Activated T-cell treated with anti-CD3 and anti-CD28 coated beads, Interleukin-2, amount 50 U/mL, for 48 hours (primary cell): Measurements from ENCODE around the gene MYBPC3.
"Not testable (repeated sequence)": the region's sequence is repeated elsewhere in the genome, so short reads cannot be mapped to it uniquely, and the experiment has no call there.

ENCODE experiments used
- DNase-seq, 2 experiments: peaks; one replicate each; pipeline ENCODE4 v3.0.0-alpha.2; 2020

MYBPC3 gene

DNA sequence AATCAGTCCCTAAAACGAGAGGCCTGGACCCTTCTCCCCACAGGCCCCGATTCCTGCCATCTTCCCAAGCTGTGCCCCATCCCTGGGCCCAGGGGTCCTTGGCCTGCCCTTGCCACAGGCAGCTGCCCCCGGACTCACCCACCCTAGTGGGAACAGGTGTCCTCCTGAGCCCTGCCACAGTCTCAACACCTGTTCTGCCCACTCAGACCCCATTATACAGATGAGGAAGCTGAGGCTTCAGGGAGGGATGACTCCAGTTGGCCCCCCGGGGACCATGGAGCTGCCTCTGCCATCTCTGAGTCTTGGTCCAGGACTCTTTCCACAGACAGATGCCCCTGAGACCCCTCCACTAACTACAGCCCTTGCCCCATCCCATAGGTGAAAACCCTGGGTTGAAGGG lies 15.9 kb downstream of the MYBPC3 start:
- no peak for DNase-seq

GRCh38 chr11:47335733-47336132 lies 16.8 kb downstream of the MYBPC3 start:
- DNase-seq = no peak

GRCh38 chr11:47334699-47335411 lies 17.6 kb downstream of the MYBPC3 start:
- DNase-seq = not testable (repeated sequence)

DNA sequence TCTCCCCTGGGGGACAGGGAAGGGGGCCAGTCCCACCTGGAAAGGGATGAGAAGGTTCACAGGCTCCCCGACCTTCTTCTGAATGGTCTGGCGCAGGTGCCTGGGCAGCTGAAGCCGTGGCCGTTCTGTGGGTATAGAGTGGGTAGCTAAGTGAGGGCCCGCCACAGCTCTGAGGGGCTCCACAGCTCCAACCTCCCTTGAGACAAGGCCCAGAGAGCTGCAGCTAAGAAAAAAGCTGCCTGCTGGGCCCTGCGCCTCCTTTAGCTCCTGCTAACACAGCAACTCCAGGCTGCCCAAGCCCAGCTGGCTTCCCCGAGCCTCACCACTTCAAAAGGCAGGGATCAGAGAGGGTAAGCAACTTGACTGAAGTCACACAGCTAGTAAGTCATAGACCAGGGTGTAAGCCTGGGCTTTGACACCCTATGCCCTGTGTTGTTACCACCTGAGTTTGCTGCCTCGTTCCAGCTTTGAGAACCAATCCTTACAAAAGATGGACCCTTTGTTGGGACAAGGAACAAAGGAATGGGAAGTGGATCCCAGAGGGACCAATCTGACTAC lies 18.5 kb downstream of the MYBPC3 start:
- DNase-seq = no peak

DNA sequence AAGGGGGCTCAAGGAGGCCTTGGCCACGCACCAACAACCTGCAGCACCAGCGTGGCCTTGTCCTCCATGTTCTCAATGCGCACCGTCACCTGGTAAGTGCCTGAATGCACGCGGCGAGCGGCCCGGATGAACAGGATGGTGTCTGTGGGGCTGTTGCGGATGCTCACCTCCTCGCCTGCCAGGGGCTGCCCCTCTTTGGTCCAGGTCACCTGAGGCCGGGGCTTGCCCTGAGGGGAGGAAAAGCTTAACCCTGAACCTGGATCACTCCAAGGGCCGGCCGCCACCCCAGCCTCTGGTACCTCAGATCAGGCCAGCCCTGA lies 19.0 kb downstream of the MYBPC3 start:
- DNase-seq = no peak

DNA sequence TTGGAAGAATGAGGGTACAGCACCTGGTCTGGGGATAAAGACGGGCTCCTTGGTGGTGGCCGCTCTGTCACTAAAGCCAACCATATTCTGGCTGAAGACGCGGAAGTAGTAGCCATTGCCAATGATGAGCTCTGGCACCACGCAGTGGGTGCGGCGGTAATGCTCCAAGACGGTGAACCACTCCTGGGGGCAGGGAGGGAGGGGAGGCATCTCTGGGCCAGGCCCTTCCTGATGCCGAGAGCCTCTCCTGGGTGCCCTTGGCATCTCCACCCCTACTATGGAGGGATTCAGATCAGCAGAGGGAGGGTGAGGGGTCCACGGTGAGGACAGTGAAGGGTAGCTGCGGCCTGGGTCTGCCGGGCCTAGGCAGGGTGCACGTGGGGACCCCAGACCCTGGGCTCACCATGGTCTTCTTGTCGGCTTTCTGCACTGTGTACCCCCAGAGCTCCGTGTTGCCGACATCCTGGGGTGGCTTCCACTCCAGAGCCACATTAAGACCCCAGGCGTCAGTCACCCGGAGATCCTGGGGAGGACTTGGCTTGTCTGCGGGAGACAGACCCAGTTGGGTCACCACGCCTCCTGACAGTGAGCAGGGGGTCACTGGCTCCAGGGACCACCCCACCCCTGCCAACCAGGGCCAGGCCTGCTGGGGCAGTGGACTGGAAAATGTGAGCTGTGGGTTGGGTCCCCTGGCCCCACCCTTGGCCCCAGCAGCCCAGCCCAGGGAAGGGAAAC lies 19.5 kb downstream of the MYBPC3 start:
- no peak for DNase-seq

DNA sequence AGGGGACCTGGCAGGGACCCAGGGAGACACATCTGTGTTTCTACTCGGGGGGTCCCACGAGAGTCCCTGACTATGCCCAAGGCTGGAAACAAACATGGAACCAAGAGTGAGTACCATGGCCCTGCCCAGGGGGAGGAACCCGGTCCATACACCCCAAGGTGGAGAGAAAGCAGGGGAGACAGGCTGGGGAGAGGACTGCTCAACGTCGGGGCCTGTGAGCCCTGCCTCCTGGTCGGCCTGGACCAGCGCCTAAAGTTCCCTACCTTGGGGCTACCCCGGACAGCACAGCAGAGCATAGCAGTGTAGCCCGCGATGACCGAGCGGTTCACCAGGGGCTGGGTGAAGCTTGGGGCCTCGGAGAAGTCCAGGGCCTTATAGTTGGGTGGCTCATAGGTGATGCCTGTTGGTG lies 20.2 kb downstream of the MYBPC3 start:
- no peak for DNase-seq

GRCh38 chr11:47331454-47332302 lies 20.8 kb downstream of the MYBPC3 start:
- no peak for DNase-seq

GRCh38 chr11:47329987-47330931 lies 22.2 kb downstream of the MYBPC3 start:
- DNase-seq = no peak

DNA sequence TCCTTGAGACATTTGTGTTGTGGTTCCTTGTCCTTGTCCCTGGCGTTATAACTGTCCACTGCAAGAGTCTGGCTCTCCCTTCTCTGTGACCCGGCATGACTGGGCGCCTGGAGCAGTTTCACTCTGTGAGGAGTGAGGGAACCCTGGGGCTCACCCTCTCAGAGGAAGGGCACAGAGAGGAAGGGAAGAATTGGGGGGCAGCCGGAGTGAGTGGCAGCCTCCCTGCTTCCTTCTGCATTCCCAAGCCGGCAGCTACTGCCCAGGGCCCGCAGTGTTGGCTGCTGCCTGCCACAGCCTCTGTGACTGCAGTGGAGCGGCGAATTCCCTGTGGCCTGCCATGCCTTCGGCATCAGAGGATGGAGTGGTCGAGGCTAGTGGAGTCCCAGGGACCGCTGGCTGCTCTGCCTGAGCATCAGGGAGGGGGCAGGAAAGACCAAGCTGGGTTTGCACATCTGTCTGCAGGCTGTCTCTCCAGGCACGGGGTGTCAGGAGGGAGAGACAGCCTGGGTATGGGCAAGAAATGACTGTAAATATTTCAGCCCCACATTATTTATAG lies 23.0 kb downstream of the MYBPC3 start:
- DNase-seq = no peak

DNA sequence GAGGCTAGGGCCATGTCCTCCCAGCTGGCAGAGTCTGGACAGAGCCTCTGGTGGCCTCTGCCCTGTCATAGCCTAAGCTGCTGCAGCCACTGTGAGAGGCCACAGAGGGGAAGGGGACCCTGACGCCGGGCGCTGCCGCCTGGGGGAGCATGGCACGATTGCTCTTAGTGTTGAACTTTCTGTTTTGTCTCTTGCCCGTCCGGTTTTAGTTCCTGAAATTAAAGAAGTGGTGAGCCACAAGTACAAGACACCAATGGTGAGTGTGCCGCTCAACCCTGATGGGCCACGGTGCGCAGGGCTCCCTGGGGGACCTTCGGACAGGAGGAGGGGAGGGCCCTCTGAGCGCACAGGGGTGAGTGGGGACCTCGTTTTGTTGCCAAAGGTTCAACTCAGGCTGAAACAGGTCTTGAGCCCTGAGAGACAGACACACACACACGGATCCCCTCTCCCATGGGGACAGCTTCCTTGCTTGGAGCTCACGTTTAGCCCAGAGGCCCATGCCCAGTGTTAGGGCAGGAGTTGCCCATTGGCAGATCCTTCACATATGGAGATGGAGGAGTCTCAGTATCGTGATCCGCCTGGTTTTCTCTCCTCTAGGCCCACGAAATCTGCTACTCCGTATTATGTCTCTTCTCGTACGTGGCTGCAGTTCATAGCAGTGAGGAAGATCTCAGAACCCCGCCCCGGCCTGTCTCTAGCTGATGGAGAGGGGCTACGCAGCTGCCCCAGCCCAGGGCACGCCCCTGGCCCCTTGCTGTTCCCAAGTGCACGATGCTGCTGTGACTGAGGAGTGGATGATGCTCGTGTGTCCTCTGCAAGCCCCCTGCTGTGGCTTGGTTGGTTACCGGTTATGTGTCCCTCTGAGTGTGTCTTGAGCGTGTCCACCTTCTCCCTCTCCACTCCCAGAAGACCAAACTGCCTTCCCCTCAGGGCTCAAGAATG lies 23.8 kb downstream of the MYBPC3 start:
- DNase-seq = no peak

DNA sequence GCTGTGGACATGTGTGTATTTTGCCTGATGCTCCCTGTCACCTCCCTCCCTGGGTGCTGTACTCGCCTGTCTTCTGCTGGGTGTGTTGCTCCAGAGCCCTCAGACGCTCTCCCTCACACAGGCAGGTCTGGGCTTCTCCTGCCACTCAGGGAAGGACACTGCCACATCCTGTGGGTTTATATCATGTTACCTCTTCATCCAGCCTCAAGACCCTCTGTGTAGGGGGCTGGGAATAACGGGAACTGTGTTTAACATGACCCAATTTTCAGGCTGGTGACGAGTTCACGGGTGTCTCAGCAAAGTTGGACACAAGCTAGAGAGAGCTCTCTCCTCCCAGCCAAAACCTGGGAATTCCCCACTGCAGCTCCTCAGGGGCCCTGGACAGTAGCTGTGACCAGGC lies 24.6 kb downstream of the MYBPC3 start:
- DNase-seq = no peak

- no peak for DNase-seq
Measured at GRCh38 chr11:47327025-47327424, 25.5 kb downstream of the MYBPC3 start.

GRCh38 chr11:47326198-47326597 lies 26.3 kb downstream of the MYBPC3 start:
- no peak for DNase-seq

DNA sequence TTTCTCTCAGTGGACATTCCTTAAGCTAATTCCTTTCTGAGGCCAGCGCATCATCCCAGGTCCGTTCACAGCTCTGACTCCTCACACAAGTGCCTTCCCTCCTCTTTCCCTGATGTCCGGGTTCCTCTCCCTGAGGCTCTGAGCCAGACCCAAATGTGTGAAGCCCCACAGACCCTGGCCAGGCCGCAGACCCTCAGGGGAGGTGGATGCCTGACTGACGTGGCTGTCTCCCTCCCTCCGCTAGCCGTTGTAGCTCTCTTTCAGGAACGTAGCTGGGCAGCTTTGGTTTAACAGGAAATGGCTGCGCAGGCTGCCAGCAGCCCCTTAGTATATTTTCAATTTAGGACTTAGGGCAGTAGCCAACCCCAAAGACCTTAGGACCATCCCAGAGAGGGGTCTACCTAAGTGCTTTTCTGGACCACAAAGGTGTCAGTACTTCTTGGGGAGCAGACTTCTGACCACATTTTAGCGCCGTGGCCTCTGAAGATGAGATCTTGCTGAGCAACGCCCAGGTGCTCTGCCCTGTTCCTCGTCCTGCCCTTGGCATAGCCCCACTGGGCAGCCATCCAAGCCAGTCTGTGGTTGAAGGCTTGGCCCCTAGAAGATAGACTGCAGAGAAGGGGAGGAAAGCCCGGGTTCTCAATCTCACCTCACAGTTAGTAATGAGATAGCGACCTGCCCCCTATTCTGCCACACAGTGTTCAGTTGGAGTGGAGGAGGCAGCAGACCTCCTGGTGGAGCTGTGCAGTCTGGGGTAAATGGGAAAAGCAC lies 27.0 kb downstream of the MYBPC3 start:
- no peak for DNase-seq

DNA sequence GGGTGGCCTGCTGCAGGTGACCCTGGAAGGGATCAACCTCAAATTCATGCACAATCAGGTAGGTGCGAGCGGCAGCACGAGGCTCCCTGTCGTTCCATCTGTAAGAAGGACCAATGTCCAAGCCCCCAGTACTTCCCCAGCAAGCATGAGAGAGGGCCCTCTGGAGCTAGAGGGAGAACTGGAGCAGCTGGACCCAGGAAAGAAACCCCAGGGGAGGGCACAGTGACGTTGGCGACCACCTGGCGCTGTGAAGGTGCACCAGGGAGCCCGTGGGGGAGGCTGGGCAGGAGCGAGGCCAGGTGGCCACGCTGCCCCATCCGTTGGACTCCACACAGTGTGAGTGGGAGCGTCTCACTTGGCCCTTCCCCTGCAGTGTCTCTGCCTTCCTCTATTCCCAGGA lies 28.0 kb downstream of the MYBPC3 start:
- DNase-seq = no peak

GRCh38 chr11:47318166-47318565 lies 34.3 kb downstream of the MYBPC3 start:
- DNase-seq = no peak

DNA sequence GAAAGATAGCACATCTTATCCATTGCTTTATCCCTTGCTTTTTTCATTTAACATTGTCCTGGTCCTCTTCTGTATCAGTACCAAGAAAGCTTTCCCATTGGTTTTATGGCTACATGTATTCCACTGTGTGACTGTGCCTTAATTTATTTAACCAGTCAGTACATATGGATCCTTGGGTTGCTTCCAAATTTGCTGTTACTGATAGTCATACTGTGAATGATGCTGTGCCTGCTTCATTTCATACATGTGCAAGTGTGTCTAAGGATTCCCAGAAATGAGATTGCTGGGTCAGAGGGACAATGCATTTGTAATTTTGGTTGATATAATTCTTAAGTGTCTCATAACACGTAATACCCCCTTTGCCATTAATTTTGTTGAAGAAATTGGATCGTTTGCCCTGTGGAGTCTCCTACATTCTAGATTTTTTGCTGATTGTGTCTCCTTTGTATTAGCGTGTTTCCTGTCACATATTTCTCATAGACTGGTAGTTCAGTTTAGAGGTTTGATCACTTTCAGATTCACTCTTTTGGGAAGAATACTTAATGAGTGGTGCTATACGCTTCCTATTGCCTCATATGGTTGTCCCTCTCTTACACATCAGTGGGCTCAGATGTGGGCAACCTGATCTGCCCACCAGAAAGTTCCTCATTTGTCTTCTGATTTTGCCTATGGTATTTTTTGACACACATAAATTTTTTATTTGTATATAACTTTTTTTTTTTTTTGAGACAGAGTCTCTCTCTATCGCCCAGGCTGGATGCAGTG lies 35.3 kb downstream of the MYBPC3 start:
- DNase-seq = no peak

DNA sequence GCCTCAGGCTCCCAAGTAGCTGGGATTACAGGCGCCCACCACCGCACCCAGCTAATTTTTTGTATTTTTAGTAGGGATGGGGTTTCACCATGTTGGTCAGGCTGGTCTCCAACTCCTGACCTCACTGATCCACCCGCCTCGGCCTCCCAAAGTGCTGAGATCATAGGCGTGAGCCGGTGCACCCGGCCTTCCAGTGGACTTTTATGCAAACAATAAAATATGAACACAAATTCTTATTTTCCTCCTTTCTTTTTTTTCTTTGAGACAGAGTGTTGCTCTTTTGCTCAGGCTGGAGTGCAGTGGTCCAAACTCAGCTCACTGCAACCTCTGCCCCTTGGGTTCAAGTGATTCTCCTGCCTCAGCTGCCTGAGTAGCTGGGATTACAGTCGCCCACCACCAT lies 36.0 kb downstream of the MYBPC3 start:
- DNase-seq = not testable (repeated sequence)
